Activated CD8-positive, alpha-beta memory T cell treated with anti-CD3 and anti-CD28 coated beads, Interleukin-2, amount 10 ng/mL, durations not matched to agents 7 days and 5 days (primary cell): Measurements from ENCODE around the gene TXK. TPM values are rescaled to one million over a fixed set of nuclear protein-coding genes. Genes with fewer than 3 reads are reported as not detected.

ENCODE experiments used
- ATAC-seq: fragments of 150-1000 bp; cut with Tn5 transposase; one replicate; pipeline ENCODE4 v1.10.0; 2021; ENCODE audit warnings: moderate library complexity
- CTCF ChIA-PET: fragments of 350-600 bp; sonication (Branson Sonifier 250); formaldehyde crosslinking; loops from one replicate; lab custom pipeline; 2021; ENCODE audit warnings: antibody characterized with exemption; lab: Charles Lee
- DNase-seq: peaks from one replicate; pipeline ENCODE4 v3.0.0-alpha.2; 2020
- H3K27ac Mint-ChIP-seq: one replicate; pipeline ENCODE4 v1.8.0; 2021; ENCODE audit warnings: mild to moderate bottlenecking, mixed read lengths
- H3K27me3 Mint-ChIP-seq: one replicate; pipeline ENCODE4 v1.8.0; 2021; ENCODE audit warnings: mixed read lengths
- H3K36me3 Mint-ChIP-seq: one replicate; pipeline ENCODE4 v1.8.0; 2021; ENCODE audit warnings: mild to moderate bottlenecking, mixed read lengths
- H3K4me1 Mint-ChIP-seq: one replicate; pipeline ENCODE4 v1.8.0; 2021; ENCODE audit warnings: mixed read lengths
- H3K4me3 Mint-ChIP-seq: one replicate; pipeline ENCODE4 v1.8.0; 2021; ENCODE audit warnings: mild to moderate bottlenecking, moderate library complexity, mixed read lengths
- H3K9me3 Mint-ChIP-seq: one replicate; pipeline ENCODE4 v1.8.0; 2022; ENCODE audit warnings: low read depth, mixed read lengths
- total RNA-seq, 2 experiments: library from RNA; stranded (reverse); gene quantifications; one replicate each; pipeline ENCODE4 v1.2.3, GENCODE V29; 2021

TXK gene
- total RNA-seq, 2 experiments from 2014 or later, result 21.2 to 24.0 TPM

DNA sequence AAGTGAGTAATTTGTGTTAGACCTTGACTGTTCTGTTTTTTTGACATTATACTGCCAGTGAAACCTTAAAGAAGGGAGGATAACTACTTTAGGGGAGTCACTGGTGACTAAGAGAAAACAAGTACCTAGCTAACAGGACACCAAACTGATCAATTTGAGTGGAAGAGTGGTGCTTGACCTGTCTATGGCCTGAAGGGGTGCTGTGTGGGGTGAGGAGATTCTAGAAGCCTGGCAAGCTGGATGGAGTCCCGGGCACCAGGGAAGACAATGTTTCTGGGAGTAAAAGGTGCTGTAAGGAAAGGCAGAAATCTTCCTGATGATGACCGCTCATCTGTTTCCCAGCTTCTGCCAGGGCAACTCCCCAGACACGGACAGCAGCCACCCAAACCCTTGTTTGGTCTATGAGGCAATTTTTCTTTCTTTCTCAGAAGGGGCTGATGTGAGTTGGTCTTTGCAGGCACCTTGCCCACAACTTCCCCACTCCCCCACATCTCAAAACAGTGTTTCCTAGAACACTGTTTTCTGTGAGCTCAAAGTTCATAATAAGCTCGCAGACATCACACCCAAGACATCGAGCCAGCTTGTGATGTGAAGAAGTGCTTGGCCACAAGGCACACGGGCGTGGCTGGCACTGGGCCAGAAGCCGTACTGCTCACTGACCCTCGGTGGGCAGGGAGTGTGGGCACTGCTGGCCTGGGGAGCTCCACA is 4.6 kb downstream of the TXK start:
- peak; percentile 78 for DNase-seq
- CTCF ChIA-PET, result interaction anchor here (0.7 to 7.2 kb wide), 7 partner anchors 9 to 82 kb away, joined by 3 to 156 read pairs (median 3); no protein-coding TSS in a partner anchor
- Mint-ChIP-seq H3K4me1 (peaks cover 78% of the 10 kb centered on the region), H3K27ac (peak overlapping the region; percentile 94), H3K36me3 (peaks cover 16% of the 10 kb centered on the region), H3K4me3 (peak overlapping the region; percentile 73), H3K27me3 (no peaks in the 10 kb centered on the region), H3K9me3 (no peaks in the 10 kb centered on the region)
- peak; percentile 48 for ATAC-seq

- ATAC-seq (peak; percentile 83), DNase-seq (peak; percentile 92)
- H3K9me3 Mint-ChIP-seq, result no peaks in the 10 kb centered on the region
- peaks cover 75% of the 10 kb centered on the region for H3K4me1 Mint-ChIP-seq
- peak overlapping the region; percentile 94 for H3K27ac Mint-ChIP-seq
- H3K27me3 Mint-ChIP-seq, result no peaks in the 10 kb centered on the region
- peak overlapping the region; percentile 39 for H3K4me3 Mint-ChIP-seq
- CTCF ChIA-PET, result interaction anchor here (0.8 to 7.2 kb wide), 10 partner anchors 10 to 291 kb away, joined by 3 to 156 read pairs (median 4); no protein-coding TSS in a partner anchor
- peaks cover 19% of the 10 kb centered on the region for H3K36me3 Mint-ChIP-seq
These were observed 6.2 kb downstream of the TXK start for GRCh38 chr4:48127682-48128404.

GRCh38 chr4:48127231-48127630 is 6.8 kb downstream of the TXK start:
- peaks cover 75% of the 10 kb centered on the region for H3K4me1 Mint-ChIP-seq
- CTCF ChIA-PET, result interaction anchor here (0.8 to 7.2 kb wide), 9 partner anchors 9 to 291 kb away, joined by 3 to 156 read pairs (median 4); no protein-coding TSS in a partner anchor
- no peak for ATAC-seq
- H3K9me3 Mint-ChIP-seq, result no peaks in the 10 kb centered on the region
- no peaks in the 10 kb centered on the region for H3K27me3 Mint-ChIP-seq
- DNase-seq, result no peak
- peak overlapping the region; percentile 94 for H3K27ac Mint-ChIP-seq
- H3K4me3 Mint-ChIP-seq, result no peak overlapping the region
- H3K36me3 Mint-ChIP-seq, result peaks cover 19% of the 10 kb centered on the region

GRCh38 chr4:48126621-48127020 is 7.4 kb downstream of the TXK start:
- Mint-ChIP-seq H3K27ac (no peak overlapping the region), H3K4me1 (peaks cover 73% of the 10 kb centered on the region), H3K27me3 (no peaks in the 10 kb centered on the region), H3K4me3 (no peak overlapping the region), H3K36me3 (peaks cover 18% of the 10 kb centered on the region), H3K9me3 (no peaks in the 10 kb centered on the region)
- ATAC-seq (no peak), DNase-seq (no peak)
- CTCF ChIA-PET, result interaction anchor here (1.2 to 7.2 kb wide), 4 partner anchors 12 to 92 kb away, joined by 3 to 156 read pairs (median 10); no protein-coding TSS in a partner anchor

DNA sequence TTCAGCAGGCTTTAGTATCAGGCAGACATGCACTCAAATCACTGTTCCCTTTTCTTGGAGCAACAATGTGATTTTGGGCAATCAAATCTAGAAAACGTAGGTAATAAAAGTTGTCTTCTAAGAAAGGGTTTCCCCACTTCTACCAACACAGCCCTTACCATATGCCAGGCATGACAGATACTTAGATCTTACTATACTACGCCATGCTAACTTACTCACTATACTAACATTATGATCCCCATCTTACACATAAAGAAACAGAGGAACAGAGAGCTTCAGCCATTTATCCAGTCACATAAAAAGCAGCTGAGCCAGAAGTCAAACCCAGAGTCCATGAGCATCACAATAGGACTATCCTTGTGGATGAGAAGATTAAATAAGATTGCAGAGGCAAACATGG is 9.2 kb downstream of the TXK start:
- ATAC-seq (no peak), DNase-seq (no peak)
- CTCF ChIA-PET, result interaction anchor here (7.2 kb wide), 1 partner anchor 14 kb away, joined by 156 read pairs; no protein-coding TSS in a partner anchor
- Mint-ChIP-seq H3K27ac (no peak overlapping the region), H3K27me3 (no peaks in the 10 kb centered on the region), H3K9me3 (no peaks in the 10 kb centered on the region), H3K4me3 (no peak overlapping the region), H3K4me1 (peaks cover 56% of the 10 kb centered on the region), H3K36me3 (peaks cover 12% of the 10 kb centered on the region)

DNA sequence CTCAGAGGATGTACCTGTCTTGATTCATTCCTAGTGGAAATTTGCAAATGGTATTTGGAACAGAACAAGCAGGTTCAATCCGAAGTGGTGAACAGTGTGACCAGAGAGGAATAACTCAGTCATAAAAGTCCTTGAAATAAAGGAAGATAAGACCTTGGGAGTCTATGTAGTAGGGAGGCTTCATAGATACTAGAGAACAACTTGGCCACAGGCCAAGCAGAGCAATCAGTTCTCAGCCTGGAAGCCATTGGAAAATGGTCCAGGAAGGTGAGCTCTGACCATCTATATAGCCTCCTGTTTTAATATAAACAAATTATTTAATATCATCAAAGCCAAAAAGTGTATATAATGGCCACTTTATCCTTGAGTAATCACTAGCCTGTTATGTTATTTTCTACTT is 11.3 kb downstream of the TXK start:
- H3K4me3 Mint-ChIP-seq, result no peak overlapping the region
- ATAC-seq, result no peak
- H3K4me1 Mint-ChIP-seq, result peaks cover 52% of the 10 kb centered on the region
- H3K9me3 Mint-ChIP-seq, result no peaks in the 10 kb centered on the region
- no peak overlapping the region for H3K27ac Mint-ChIP-seq
- CTCF ChIA-PET, result interaction anchor here (2.0 kb wide), 1 partner anchor 14 kb away, joined by 6 read pairs; no protein-coding TSS in a partner anchor
- no peaks in the 10 kb centered on the region for H3K27me3 Mint-ChIP-seq
- H3K36me3 Mint-ChIP-seq, result peaks cover 19% of the 10 kb centered on the region
- DNase-seq, result no peak

- Mint-ChIP-seq H3K4me3 (no peak overlapping the region), H3K36me3 (peaks cover 28% of the 10 kb centered on the region), H3K27me3 (no peaks in the 10 kb centered on the region), H3K9me3 (no peaks in the 10 kb centered on the region), H3K27ac (no peak overlapping the region), H3K4me1 (peaks cover 46% of the 10 kb centered on the region)
- CTCF ChIA-PET, result interaction anchor here (1.3 kb wide), 1 partner anchor 8 kb away, joined by 3 read pairs; no protein-coding TSS in a partner anchor
- ATAC-seq (no peak), DNase-seq (no peak)
These were observed 12.9 kb downstream of the TXK start for GRCh38 chr4:48121180-48121579.

GRCh38 chr4:48120132-48120531 is 13.9 kb downstream of the TXK start:
- H3K4me1 Mint-ChIP-seq, result peaks cover 40% of the 10 kb centered on the region

GRCh38 chr4:48119646-48120045 is 14.4 kb downstream of the TXK start:
- H3K27me3 Mint-ChIP-seq, result no peaks in the 10 kb centered on the region
- no peak overlapping the region for H3K27ac Mint-ChIP-seq
- H3K4me3 Mint-ChIP-seq, result no peak overlapping the region
- H3K4me1 Mint-ChIP-seq, result peaks cover 39% of the 10 kb centered on the region
- peaks cover 31% of the 10 kb centered on the region for H3K36me3 Mint-ChIP-seq
- ATAC-seq (no peak), DNase-seq (no peak)
- H3K9me3 Mint-ChIP-seq, result no peaks in the 10 kb centered on the region
- CTCF ChIA-PET, result no interaction called here

More at GRCh38 chr4:48120132-48120531, 13.9 kb downstream of the TXK start:
- Mint-ChIP-seq H3K4me3 (no peak overlapping the region), H3K36me3 (peaks cover 30% of the 10 kb centered on the region), H3K27me3 (no peaks in the 10 kb centered on the region), H3K9me3 (no peaks in the 10 kb centered on the region), H3K27ac (no peak overlapping the region)
- DNase-seq (no peak), ATAC-seq (no peak)
- CTCF ChIA-PET, result interaction anchor here (1.3 kb wide), 1 partner anchor 9 kb away, joined by 3 read pairs; no protein-coding TSS in a partner anchor

GRCh38 chr4:48118081-48118480 is 16.0 kb downstream of the TXK start:
- DNase-seq (no peak), ATAC-seq (no peak)
- no peaks in the 10 kb centered on the region for H3K27me3 Mint-ChIP-seq
- no peak overlapping the region for H3K27ac Mint-ChIP-seq
- no peaks in the 10 kb centered on the region for H3K9me3 Mint-ChIP-seq
- peaks cover 33% of the 10 kb centered on the region for H3K36me3 Mint-ChIP-seq
- peaks cover 47% of the 10 kb centered on the region for H3K4me1 Mint-ChIP-seq
- no peak overlapping the region for H3K4me3 Mint-ChIP-seq
- CTCF ChIA-PET, result interaction anchor here (1.3 to 2.3 kb wide), 4 partner anchors 9 to 22 kb away, joined by 3 to 8 read pairs (median 6); no protein-coding TSS in a partner anchor

GRCh38 chr4:48116582-48116981 is 17.5 kb downstream of the TXK start:
- peaks cover 41% of the 10 kb centered on the region for H3K36me3 Mint-ChIP-seq

DNA sequence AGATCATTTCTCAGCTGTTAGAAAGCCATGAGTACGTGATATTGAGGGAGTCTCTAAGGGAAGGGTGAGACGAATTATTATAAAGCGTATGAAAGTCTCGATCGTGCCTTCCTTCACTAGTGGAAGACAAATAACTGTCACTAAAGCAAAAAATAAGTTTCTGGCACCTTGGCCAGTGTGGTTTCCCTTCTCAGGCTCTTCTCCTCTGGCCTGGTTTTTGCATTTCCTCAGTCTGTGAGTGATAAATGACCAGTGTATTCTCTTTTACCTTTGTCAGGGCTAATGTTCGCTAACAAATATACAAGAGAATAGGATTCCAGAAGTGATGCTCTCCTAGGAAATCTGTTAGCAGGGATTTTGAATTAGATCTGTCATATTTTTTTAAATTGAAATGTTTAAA is 19.6 kb downstream of the TXK start:
- CTCF ChIA-PET, result interaction anchor here (0.5 to 1.5 kb wide), 3 partner anchors 11 to 18 kb away, joined by 3 to 9 read pairs (median 3); no protein-coding TSS in a partner anchor
- H3K4me1 Mint-ChIP-seq, result peaks cover 64% of the 10 kb centered on the region
- H3K4me3 Mint-ChIP-seq, result peak overlapping the region; percentile 9
- H3K27ac Mint-ChIP-seq, result peak overlapping the region; percentile 33
- H3K9me3 Mint-ChIP-seq, result no peaks in the 10 kb centered on the region
- peaks cover 39% of the 10 kb centered on the region for H3K36me3 Mint-ChIP-seq
- DNase-seq (no peak), ATAC-seq (no peak)
- no peaks in the 10 kb centered on the region for H3K27me3 Mint-ChIP-seq

More at GRCh38 chr4:48116582-48116981, 17.5 kb downstream of the TXK start:
- no peaks in the 10 kb centered on the region for H3K9me3 Mint-ChIP-seq
- CTCF ChIA-PET, result interaction anchor here (2.3 kb wide), 1 partner anchor 22 kb away, joined by 8 read pairs; no protein-coding TSS in a partner anchor
- ATAC-seq (no peak), DNase-seq (no peak)
- H3K4me1 Mint-ChIP-seq, result peaks cover 61% of the 10 kb centered on the region
- H3K27me3 Mint-ChIP-seq, result no peaks in the 10 kb centered on the region
- no peak overlapping the region for H3K27ac Mint-ChIP-seq
- H3K4me3 Mint-ChIP-seq, result no peak overlapping the region
